B cell (primary cell): Measurements from ENCODE around the gene CD300H. TPM values are rescaled to one million over a fixed set of nuclear protein-coding genes. Genes with fewer than 3 reads are reported as not detected.
"Not testable (repeated sequence)": the region's sequence is repeated elsewhere in the genome, so short reads cannot be mapped to it uniquely, and the experiment has no call there.

Experiments used
- ATAC-seq: fragments of 200-7000 bp; cut with Tn5 transposase; one replicate; pipeline ENCODE4 v1.10.0; 2021; ENCODE audit warnings: low read depth, mild to moderate bottlenecking, moderate number of reproducible peaks, moderate library complexity
- CTCF ChIA-PET: fragments of 350-600 bp; sonication (Branson Sonifier 250); formaldehyde crosslinking; loops from one replicate; lab custom pipeline; 2021; ENCODE audit warnings: antibody characterized with exemption, inconsistent platforms; lab: Charles Lee
- POLR2A ChIA-PET: fragments of 350-600 bp; sonication (Branson Sonifier 250); formaldehyde crosslinking; loops from one replicate; lab custom pipeline; 2021; ENCODE audit warnings: antibody characterized with exemption; lab: Charles Lee
- DNase-seq: peaks from one replicate; pipeline ENCODE4 v3.0.0; 2013
- H2AFZ ChIP-seq: 2 replicates; pipeline ENCODE4 v1.6.1; 2012; ENCODE audit warnings: mild to moderate bottlenecking, low read depth, low read length; ENCODE audit not compliant: insufficient read depth, poor library complexity, severe bottlenecking
- H3K27ac ChIP-seq, 2 donors: 1 replicate in 1 of 2; 2 replicates in 1 of 2; pipeline ENCODE4 v1.5.1; 2012 to 2013; ENCODE audit warnings: low read length in 2 of 2, mild to moderate bottlenecking in 2 of 2, moderate library complexity in 1 of 2
- H3K27me3 ChIP-seq, 4 experiments: fragments of 200-600 bp in 1 of 4; sonication (generic) in 1 of 4; replicated peaks in 1 of 4; 1 replicate in 2 of 4; 2 replicates in 2 of 4; pipeline versions ENCODE4 v1.6.1 to v1.7.0; 2013 to 2016; ENCODE audit warnings: low read length in 3 of 4, mild to moderate bottlenecking in 2 of 4, mixed read lengths in 1 of 4, moderate library complexity in 1 of 4; ENCODE audit not compliant: insufficient read depth in 4 of 4, control insufficient read depth in 3 of 4; ENCODE audit errors: control extremely low read depth in 1 of 4
- H3K36me3 ChIP-seq, 2 experiments: replicated peaks in 1 of 2; 1 replicate in 1 of 2; 2 replicates in 1 of 2; pipeline versions ENCODE4 v1.6.1 to v1.7.1; 2013; ENCODE audit warnings: low read length in 1 of 2; ENCODE audit not compliant: insufficient read depth in 2 of 2, control insufficient read depth in 1 of 2; ENCODE audit errors: control extremely low read depth in 1 of 2, extremely low read depth in 1 of 2
- H3K4me1 ChIP-seq, 2 donors: fragments of 200-600 bp in 1 of 2; sonication (generic) in 1 of 2; 1 replicate in 1 of 2; 2 replicates in 1 of 2; pipeline versions ENCODE4 v1.5.1 to v1.6.1; 2013 to 2017; ENCODE audit warnings: low read length in 2 of 2; ENCODE audit not compliant: control insufficient read depth in 2 of 2, insufficient read depth in 2 of 2
- H3K4me2 ChIP-seq: replicated peaks from 2 replicates; pipeline ENCODE3; 2012; ENCODE audit warnings: mild to moderate bottlenecking, low read depth, low read length; ENCODE audit not compliant: poor library complexity, severe bottlenecking
- H3K4me3 ChIP-seq, 5 experiments: fragments of 200-600 bp in 1 of 5; sonication (generic) in 1 of 5; 1 replicate in 3 of 5; 2 replicates in 2 of 5; pipeline versions ENCODE4 v1.5.1 to v1.7.0; 2011 to 2016; ENCODE audit warnings: low read length in 4 of 5, mild to moderate bottlenecking in 4 of 5, low read depth in 2 of 5, control low read depth in 1 of 5, moderate library complexity in 1 of 5; ENCODE audit not compliant: insufficient read depth in 1 of 5; ENCODE audit errors: control extremely low read depth in 1 of 5, extremely low read depth in 1 of 5
- H3K79me2 ChIP-seq: fragments of 200-600 bp; sonication (generic); one replicate; pipeline ENCODE4 v1.6.0; 2016; ENCODE audit warnings: low read length; ENCODE audit not compliant: control insufficient read depth, insufficient read depth
- H3K9ac ChIP-seq: fragments of 200-600 bp; sonication (generic); 2 replicates; pipeline ENCODE4 v1.6.1; 2017; ENCODE audit warnings: mild to moderate bottlenecking, low read length, moderate library complexity
- H3K9me3 ChIP-seq, 3 donors: one replicate each; pipeline versions ENCODE4 v1.6.1 to v1.7.1; 2013; ENCODE audit warnings: low read length in 2 of 3; ENCODE audit not compliant: control insufficient read depth in 2 of 3, insufficient read depth in 1 of 3; ENCODE audit errors: control extremely low read depth in 1 of 3
- H4K20me1 ChIP-seq: 2 replicates; pipeline ENCODE4 v1.6.0; 2012; ENCODE audit warnings: mild to moderate bottlenecking, low read length; ENCODE audit not compliant: insufficient read depth, control insufficient read depth, poor library complexity, severe bottlenecking
- H3K27ac Mint-ChIP-seq: one replicate; pipeline ENCODE4 v1.8.0; 2021; ENCODE audit warnings: mixed read lengths
- H3K27me3 Mint-ChIP-seq: one replicate; pipeline ENCODE4 v1.8.0; 2021; ENCODE audit warnings: mixed read lengths
- H3K4me1 Mint-ChIP-seq: one replicate; pipeline ENCODE4 v1.8.0; 2021; ENCODE audit warnings: mixed read lengths
- H3K4me3 Mint-ChIP-seq: one replicate; pipeline ENCODE4 v1.8.0; 2021; ENCODE audit warnings: mixed read lengths
- H3K9me3 Mint-ChIP-seq: one replicate; pipeline ENCODE4 v1.8.0; 2022; ENCODE audit warnings: mixed read lengths; ENCODE audit not compliant: insufficient read depth
- EZH2 ChIP-seq: IDR thresholded peaks from 2 replicates; pipeline ENCODE4 v1.6.1; 2012; ENCODE audit warnings: borderline replicate concordance, low read depth, mild to moderate bottlenecking, moderate library complexity, low read length; ENCODE audit not compliant: insufficient read depth, poor library complexity, severe bottlenecking
- WGBS: methylation state at CpG from one replicate; pipeline ENCODE4 v1.1.5; 2013; ENCODE audit warnings: missing lambda C conversion rate; ENCODE audit not compliant: insufficient coverage; 5-methylcytosine and 5-hydroxymethylcytosine counted together
- intact Hi-C: fragments of 100-400 bp; cut with micrococcal nuclease; formaldehyde crosslinking; loops from one replicate; pipeline ENCODE4 v1.10.0; 2022
- polyA plus RNA-seq: library from polyadenylated mRNA; depleted of rRNA; stranded (reverse); fragments of >200 nt; gene quantifications from 2 replicates; pipeline ENCODE4 v1.2.3, GENCODE V29; 2012
- total RNA-seq, 2 donors: library from RNA; stranded (reverse); fragments of 120-200 nt in 1 of 2; gene quantifications; 1 replicate in 1 of 2; 2 replicates in 1 of 2; pipeline versions ENCODE4 v1.2.3 to v1.2.4, GENCODE V29; 2013 to 2022
- TF ChIP-seq, protein P1 (sequence below): fragments of 200-600 bp; IDR thresholded peaks from one replicate; pipeline ENCODE4 v1.8.0; 2022; ENCODE audit warnings: antibody characterized with exemption, mild to moderate bottlenecking

Gene CD300H
- total and polyA plus RNA-seq, 2 donors (not counting 1 experiment from before 2014, with no cell fraction given) = 0.58 TPM; not detected in 1

DNA sequence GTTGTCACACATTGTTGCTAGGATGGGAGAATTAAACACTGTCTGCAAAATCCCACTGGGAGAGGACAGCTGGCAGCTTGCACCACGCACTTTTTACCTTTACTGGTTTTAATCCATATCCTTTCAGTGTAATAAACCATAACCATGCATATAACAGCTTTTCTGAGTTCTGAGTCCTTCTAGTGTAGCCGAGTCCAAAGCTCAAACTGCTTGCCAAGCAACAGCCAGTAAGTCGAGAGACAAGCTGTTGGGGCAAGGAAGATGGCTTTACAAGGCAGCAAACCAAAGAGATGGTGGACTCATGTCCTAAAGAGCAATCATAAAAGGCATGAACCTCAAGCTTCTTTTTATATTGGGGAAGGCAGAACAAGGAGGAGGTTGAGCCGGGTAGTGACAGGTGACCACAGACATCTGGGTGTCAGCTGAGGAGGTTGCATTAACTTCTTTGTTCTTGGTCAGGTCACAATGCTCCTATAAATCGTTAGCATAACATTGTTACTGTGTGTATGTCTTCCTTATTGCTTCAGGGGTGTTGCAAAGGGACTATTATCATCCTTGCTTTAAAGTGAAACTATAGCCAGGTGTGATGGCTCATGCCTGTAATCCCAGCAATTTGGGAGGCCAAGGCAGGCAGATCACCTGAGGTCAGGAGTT is 7.3 kb upstream of the CD300H start:
- no peak overlapping the region for H3K27ac Mint-ChIP-seq
- H3K4me3 ChIP-seq = no peak overlapping the region
- no peaks in the 10 kb centered on the region for H3K36me3 ChIP-seq
- TF ChIP-seq, protein P1, sequence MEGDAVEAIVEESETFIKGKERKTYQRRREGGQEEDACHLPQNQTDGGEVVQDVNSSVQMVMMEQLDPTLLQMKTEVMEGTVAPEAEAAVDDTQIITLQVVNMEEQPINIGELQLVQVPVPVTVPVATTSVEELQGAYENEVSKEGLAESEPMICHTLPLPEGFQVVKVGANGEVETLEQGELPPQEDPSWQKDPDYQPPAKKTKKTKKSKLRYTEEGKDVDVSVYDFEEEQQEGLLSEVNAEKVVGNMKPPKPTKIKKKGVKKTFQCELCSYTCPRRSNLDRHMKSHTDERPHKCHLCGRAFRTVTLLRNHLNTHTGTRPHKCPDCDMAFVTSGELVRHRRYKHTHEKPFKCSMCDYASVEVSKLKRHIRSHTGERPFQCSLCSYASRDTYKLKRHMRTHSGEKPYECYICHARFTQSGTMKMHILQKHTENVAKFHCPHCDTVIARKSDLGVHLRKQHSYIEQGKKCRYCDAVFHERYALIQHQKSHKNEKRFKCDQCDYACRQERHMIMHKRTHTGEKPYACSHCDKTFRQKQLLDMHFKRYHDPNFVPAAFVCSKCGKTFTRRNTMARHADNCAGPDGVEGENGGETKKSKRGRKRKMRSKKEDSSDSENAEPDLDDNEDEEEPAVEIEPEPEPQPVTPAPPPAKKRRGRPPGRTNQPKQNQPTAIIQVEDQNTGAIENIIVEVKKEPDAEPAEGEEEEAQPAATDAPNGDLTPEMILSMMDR = no peak
- no peak for TF ChIP-seq EZH2
- no peaks in the 10 kb centered on the region for H3K4me1 ChIP-seq
- no peak overlapping the region for H3K4me2 ChIP-seq
- no peaks in the 10 kb centered on the region for H4K20me1 ChIP-seq
- ChIA-PET CTCF (interaction anchor here (1.6 kb wide), 1 partner anchor 83 kb away, joined by 5 read pairs; no protein-coding TSS in a partner anchor), POLR2A (interaction anchor here (0.5 kb wide), 1 partner anchor 71 kb away, joined by 4 read pairs; no protein-coding TSS in a partner anchor)
- intact Hi-C loops = no loop called here
- 74% methylated on average over 5 of the region's 5 CpGs for WGBS
- H3K79me2 ChIP-seq = no peaks in the 10 kb centered on the region
- H3K27me3 Mint-ChIP-seq = peaks cover 39% of the 10 kb centered on the region
- DNase-seq = no peak
- H3K9ac ChIP-seq = no peak overlapping the region
- peaks cover 2% of the 10 kb centered on the region for H3K4me1 Mint-ChIP-seq
- ATAC-seq = no peak
- no peaks in the 10 kb centered on the region for H3K9me3 Mint-ChIP-seq
- peaks cover 0 to 21% (median 6%) of the 10 kb centered on the region in 4 experiments for H3K27me3 ChIP-seq
- H3K27ac ChIP-seq = no peak overlapping the region
- H3K4me3 Mint-ChIP-seq = no peak overlapping the region
- H3K9me3 ChIP-seq = no peaks in the 10 kb centered on the region
- H2AFZ ChIP-seq = no peak overlapping the region

DNA sequence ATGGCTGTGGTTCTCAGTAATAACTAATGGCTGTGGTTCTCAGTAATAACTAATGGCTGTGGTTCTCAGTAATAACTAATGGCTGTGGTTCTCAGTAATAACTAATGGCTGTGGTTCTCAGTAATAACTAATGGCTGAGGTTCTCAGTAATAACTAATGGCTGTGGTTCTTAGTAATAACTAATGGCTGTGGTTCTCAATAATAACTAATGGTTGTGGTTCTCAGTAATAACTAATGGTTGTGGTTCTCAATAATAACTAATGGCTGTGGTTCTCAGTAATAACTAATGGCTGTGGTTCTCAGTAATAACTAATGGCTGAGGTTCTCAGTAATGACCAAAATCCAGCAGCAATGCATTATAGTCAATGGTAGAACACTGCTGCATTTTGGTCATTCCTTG is 6.3 kb upstream of the CD300H start:
- H3K9ac ChIP-seq, H3K27ac Mint-ChIP-seq, H3K4me3 Mint-ChIP-seq, H2AFZ ChIP-seq, H4K20me1 ChIP-seq, DNase-seq, H3K4me3 ChIP-seq, POLR2A ChIA-PET, H3K79me2 ChIP-seq, H3K9me3 Mint-ChIP-seq, intact Hi-C loops, H3K4me1 Mint-ChIP-seq, H3K4me1 ChIP-seq, H3K27ac ChIP-seq, ATAC-seq, H3K9me3 ChIP-seq, H3K4me2 ChIP-seq, H3K36me3 ChIP-seq: not testable (repeated sequence)
- peaks cover 0 to 31% (median 10%) of the 10 kb centered on the region in 4 experiments for H3K27me3 ChIP-seq
- CTCF ChIA-PET = interaction anchor here (1.6 kb wide), 1 partner anchor 84 kb away, joined by 5 read pairs; no protein-coding TSS in a partner anchor
- H3K27me3 Mint-ChIP-seq = peaks cover 42% of the 10 kb centered on the region
